ENCODE results near the gene FOXI2.

The FOXI2 gene

GRCh38 chr10:127743205-127743604, 6.2 kb downstream of the FOXI2 start:
- DNase-seq (ENCODE audit: low read depth), result no peak

GRCh38 chr10:127744956-127745355, 8.0 kb downstream of the FOXI2 start:
- DNase-seq (ENCODE audit: low read depth), result no peak

- DNase-seq (ENCODE audit: low read depth), result no peak
Observed at GRCh38 chr10:127745861-127746260, 8.9 kb downstream of the FOXI2 start.

- DNase-seq (ENCODE audit: low read depth), result no peak
Observed at GRCh38 chr10:127755753-127756152, 18.8 kb downstream of the FOXI2 start.

GRCh38 chr10:127756264-127756663, 19.3 kb downstream of the FOXI2 start:
- no peak for DNase-seq (ENCODE audit: low read depth)

- DNase-seq (ENCODE audit: low read depth), result no peak
Observed at GRCh38 chr10:127757033-127757432, 20.0 kb downstream of the FOXI2 start.

- DNase-seq (ENCODE audit: low read depth), result no peak
Observed at GRCh38 chr10:127759276-127759675, 22.3 kb downstream of the FOXI2 start.

GRCh38 chr10:127762925-127763324, 25.9 kb downstream of the FOXI2 start:
- DNase-seq (ENCODE audit: low read depth), result no peak

GRCh38 chr10:127774766-127775559, 38.0 kb downstream of the FOXI2 start:
- no peak for DNase-seq (ENCODE audit: low read depth)

GRCh38 chr10:127776816-127777215, 39.8 kb downstream of the FOXI2 start:
- no peak for DNase-seq (ENCODE audit: low read depth)

GRCh38 chr10:127781412-127781811, 44.4 kb downstream of the FOXI2 start:
- no peak for DNase-seq (ENCODE audit: low read depth)

GRCh38 chr10:127787873-127788272, 50.9 kb downstream of the FOXI2 start:
- no peak for DNase-seq (ENCODE audit: low read depth)

- DNase-seq (ENCODE audit: low read depth), result no peak
Observed at GRCh38 chr10:127790066-127790624, 53.2 kb downstream of the FOXI2 start.
